GM18520 (cell line): Measurements from ENCODE around the gene NQO1.
"Not testable (repeated sequence)": the region's sequence is repeated elsewhere in the genome, so short reads cannot be mapped to it uniquely, and the experiment has no call there.

Experiments
- ATAC-seq: cut with Tn5 transposase; IDR thresholded peaks from one replicate; pipeline ENCODE4 v1.9.1; 2021; ENCODE audit not compliant: unreplicated experiment

The NQO1 gene

GRCh38 chr16:69726313-69727060 is at the start of gene NQO1:
Gene NQO1, minus strand, starts transcription at chr16:69726560. Its CDS starts 121 bp downstream, at chr16:69726439.
- peak; percentile 94 for ATAC-seq

DNA sequence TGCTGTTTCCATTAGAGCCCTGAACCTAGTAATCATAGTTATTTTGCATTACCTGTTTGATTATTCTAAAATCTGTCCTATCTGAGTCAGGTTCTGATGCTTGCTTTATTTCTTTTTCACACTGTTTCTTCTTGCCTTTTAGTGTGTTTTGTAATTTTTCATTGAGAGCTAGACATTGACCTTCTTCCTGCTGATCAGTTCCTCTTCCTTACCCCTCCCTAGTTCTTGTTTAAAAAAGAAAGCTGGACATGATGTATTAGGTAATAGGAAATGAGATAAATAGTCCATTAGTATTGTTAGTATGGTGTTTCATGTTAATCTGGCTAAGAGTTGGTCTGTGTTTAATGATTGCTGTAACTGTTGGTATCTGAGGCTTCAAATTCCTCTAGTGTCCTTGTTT is 49.2 kb upstream of the NQO1 start:
- ATAC-seq = no peak

GRCh38 chr16:69773260-69773947 is 47.0 kb upstream of the NQO1 start:
- peak; percentile 66 for ATAC-seq

DNA sequence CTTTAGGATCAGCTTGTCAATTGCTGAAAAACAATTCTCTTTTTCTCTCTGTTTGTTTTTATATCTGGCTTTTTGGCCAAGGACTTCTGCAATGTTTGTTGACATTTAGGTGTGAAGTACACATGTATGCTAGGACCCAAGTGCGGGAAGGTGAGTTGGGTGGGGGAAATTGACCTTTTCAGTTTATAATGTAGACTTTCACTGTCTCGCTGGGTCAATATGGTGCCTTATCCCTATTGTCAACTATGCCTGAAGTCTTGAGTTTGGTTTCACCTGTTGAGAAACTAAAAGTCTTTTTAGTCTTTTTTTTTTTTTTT is 45.2 kb upstream of the NQO1 start:
- ATAC-seq = no peak

DNA sequence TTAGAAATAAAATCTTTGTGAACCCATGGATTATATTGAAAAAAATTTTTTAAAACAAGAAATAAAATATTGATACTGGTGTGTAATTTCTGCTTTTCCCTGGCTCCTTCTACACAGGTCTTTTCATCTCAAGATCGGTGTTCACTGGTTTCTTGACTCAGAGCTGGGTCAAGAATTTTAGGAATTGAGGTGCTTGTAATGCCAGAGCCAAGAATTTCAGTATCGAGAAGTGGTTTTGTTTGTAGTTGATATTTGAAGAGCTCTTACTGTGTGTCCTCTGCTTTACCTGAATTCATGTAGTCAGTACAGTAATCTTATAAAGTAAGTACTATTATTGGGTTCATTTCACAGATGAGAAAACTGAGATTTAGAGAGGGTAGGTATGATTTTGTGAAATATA is 43.0 kb upstream of the NQO1 start:
- ATAC-seq = no peak

- no peak for ATAC-seq
Measured at GRCh38 chr16:69768666-69769065, 42.3 kb upstream of the NQO1 start.

- ATAC-seq = no peak
Measured at GRCh38 chr16:69767459-69768229, 41.3 kb upstream of the NQO1 start.

DNA sequence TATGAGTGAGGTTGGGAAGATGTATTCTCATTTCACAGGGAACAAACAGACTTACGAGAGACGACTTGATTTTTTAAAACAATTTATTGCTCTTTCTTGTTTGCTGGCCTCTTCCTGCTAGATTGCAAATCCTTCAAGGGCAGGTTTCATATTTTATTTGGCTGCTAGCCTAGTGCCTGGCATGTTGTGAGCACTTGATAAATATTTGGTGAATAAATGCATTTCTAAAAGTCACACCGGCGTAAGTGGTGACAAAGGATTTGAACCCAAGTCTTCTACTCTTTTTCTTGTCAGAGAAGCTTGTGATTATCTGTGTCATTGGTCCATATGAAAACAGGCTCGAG is 37.2 kb upstream of the NQO1 start:
- ATAC-seq = no peak

- no peak for ATAC-seq
Measured at GRCh38 chr16:69762814-69763598, 36.6 kb upstream of the NQO1 start.

- peak; percentile 72 for ATAC-seq
Measured at GRCh38 chr16:69761983-69762813, 35.8 kb upstream of the NQO1 start, which contains the start of gene WWP2. Gene WWP2, plus strand, starts transcription at chr16:69762332. Its CDS starts 24,679 bp downstream, at chr16:69787011.

DNA sequence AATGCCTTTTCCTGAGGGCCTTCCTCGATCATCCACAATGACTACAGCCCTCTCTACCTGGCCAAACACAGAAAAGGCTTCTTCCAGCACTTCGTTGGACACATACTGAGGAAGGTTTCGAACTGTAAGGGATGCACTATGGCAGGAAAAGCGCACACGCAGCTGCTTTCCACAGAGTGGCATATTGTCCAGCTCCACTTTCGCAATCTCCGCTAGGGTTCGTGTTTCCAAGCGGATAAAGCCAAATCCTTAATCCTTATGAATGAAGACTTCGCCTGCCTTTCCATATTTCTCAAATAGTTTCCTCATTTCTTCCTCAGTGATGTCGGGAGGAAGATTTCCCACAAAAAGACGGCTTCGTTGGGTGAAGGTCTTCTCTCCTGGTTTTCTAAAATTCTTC is 31.0 kb upstream of the NQO1 start:
- ATAC-seq = not testable (repeated sequence)

- no peak for ATAC-seq
Measured at GRCh38 chr16:69756705-69757104, 30.3 kb upstream of the NQO1 start.

DNA sequence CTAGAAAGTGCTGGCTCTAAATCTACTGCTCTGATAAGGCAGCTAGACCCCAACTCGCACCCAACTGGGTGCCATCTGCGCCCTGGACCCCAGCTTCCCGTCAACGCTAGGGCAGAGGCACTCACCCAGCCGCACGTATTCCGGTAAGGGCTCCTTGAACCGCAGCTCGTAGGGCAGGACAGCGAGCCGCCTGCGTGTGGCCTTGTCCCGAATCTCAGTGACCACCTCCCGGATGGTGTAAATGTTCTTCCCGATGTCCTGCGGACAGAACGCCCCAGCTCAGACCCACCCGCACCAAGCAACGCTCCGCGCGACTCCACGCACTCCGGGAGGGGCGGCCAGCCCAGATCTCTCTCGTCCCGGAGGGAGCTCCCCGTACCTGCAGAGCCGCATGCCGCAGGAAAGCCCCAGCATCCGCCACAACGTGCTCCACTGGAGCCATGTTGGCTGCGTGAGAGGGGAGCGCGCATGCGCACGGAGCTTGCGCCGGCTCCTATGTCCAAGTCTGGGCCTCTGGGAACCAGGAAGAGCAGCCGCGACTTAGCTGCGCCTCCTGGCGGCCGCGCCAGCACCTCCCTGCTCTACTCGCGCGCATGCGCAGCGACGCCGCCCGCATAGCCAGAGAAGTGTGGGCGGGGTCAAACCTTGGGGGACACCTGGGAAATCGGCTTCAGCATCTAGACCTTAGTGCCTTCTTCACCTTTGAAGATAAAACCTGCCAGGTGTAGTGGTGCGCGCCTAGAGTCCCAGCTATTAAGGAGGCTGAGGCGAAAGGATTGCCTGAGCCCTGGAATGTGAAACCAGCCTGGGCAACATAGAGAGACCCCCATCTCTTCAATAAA is 28.3 kb upstream of the NQO1 start, which contains the start of gene NOB1:
NOB1 (minus strand) TSS at position 458 of the 842 bp plus-strand sequence; CDS start at position 442, 16 bp downstream.
- ATAC-seq = peak; percentile 97

- ATAC-seq = no peak
Measured at GRCh38 chr16:69754143-69754468, 27.7 kb upstream of the NQO1 start.

- no peak for ATAC-seq
Measured at GRCh38 chr16:69748694-69749345, 22.5 kb upstream of the NQO1 start.

- no peak for ATAC-seq
Measured at GRCh38 chr16:69747115-69747514, 20.8 kb upstream of the NQO1 start.

DNA sequence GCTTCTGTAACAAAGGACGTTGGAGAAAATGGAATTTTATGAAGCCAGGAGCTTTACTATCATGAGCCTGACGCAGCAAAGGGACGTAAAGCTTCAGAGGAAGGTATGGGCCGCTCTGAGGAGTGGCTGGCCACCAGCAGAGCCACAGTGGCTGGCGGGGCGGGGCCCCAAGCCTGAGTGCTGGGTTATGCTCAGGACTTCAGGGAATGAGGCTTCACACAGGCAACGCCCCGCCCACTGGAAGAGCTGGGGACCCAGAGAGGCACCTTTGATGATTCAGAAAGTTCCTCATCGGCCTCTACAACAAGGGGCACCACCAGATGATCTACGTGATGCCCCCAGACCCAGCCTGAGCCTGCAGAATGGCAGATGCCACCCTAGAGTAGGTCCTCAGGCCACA is 19.6 kb upstream of the NQO1 start:
- no peak for ATAC-seq

- ATAC-seq = no peak
Measured at GRCh38 chr16:69745232-69745612, 18.9 kb upstream of the NQO1 start.
